Mesendoderm (in vitro differentiated cells): ENCODE data around the gene WNT5A.
"Not testable (repeated sequence)": the region's sequence is repeated elsewhere in the genome, so short reads cannot be mapped to it uniquely, and the experiment has no call there.

Experiments used
- DNase-seq: peaks from one replicate; pipeline ENCODE4 v3.0.0; 2013
- H2AK5ac ChIP-seq: 2 replicates; pipeline ENCODE4 v1.6.1; 2013; ENCODE audit warnings: low read length, inconsistent platforms
- H2BK120ac ChIP-seq: 2 replicates; pipeline ENCODE4 v1.6.1; 2013; ENCODE audit warnings: low read depth, mild to moderate bottlenecking, low read length, moderate library complexity, mixed read lengths
- H2BK15ac ChIP-seq: replicated peaks from 2 replicates; pipeline ENCODE4 v1.6.1; 2013; ENCODE audit warnings: low read depth, mild to moderate bottlenecking, moderate library complexity
- H2BK5ac ChIP-seq: 2 replicates; pipeline ENCODE4 v1.6.1; 2013; ENCODE audit warnings: low read length, inconsistent platforms
- H3K18ac ChIP-seq: 2 replicates; pipeline ENCODE4 v1.6.1; 2013; ENCODE audit warnings: mild to moderate bottlenecking, low read length, mixed read lengths
- H3K23ac ChIP-seq: one replicate; pipeline ENCODE4 v1.6.1; 2013; ENCODE audit warnings: low read length
- H3K27ac ChIP-seq: 2 replicates; pipeline ENCODE4 v1.5.1; 2013; ENCODE audit warnings: low read depth, mild to moderate bottlenecking, inconsistent platforms, low read length, moderate library complexity
- H3K27me3 ChIP-seq: 2 replicates; pipeline ENCODE4 v1.6.1; 2013; ENCODE audit warnings: low read length, control low read depth, mild to moderate bottlenecking, inconsistent platforms; ENCODE audit not compliant: insufficient read depth, poor library complexity
- H3K36me3 ChIP-seq: 2 replicates; pipeline ENCODE4 v1.6.1; 2013; ENCODE audit warnings: low read length, inconsistent platforms; ENCODE audit not compliant: control insufficient read depth, insufficient read depth
- H3K4ac ChIP-seq: one replicate; pipeline ENCODE4 v1.6.1; 2013; ENCODE audit warnings: low read depth, mild to moderate bottlenecking, low read length, moderate library complexity
- H3K4me1 ChIP-seq: 2 replicates; pipeline ENCODE4 v1.6.1; 2013; ENCODE audit warnings: low read depth, low read length, inconsistent platforms; ENCODE audit not compliant: control insufficient read depth
- H3K4me2 ChIP-seq: 2 replicates; pipeline ENCODE4 v1.6.1; 2013; ENCODE audit warnings: low read length
- H3K4me3 ChIP-seq: 2 replicates; pipeline ENCODE4 v1.5.1; 2013; ENCODE audit warnings: mild to moderate bottlenecking, low read length
- H3K56ac ChIP-seq: one replicate; pipeline ENCODE4 v1.6.1; 2013; ENCODE audit warnings: low read length
- H3K79me1 ChIP-seq: 2 replicates; pipeline ENCODE4 v1.6.1; 2013; ENCODE audit warnings: low read length, inconsistent platforms
- H3K79me2 ChIP-seq: 2 replicates; pipeline ENCODE4 v1.6.1; 2013; ENCODE audit warnings: mild to moderate bottlenecking, low read length; ENCODE audit not compliant: control insufficient read depth, insufficient read depth
- H3K9ac ChIP-seq: 2 replicates; pipeline ENCODE4 v1.6.1; 2013; ENCODE audit warnings: low read length, inconsistent platforms
- H4K5ac ChIP-seq: one replicate; pipeline ENCODE4 v1.6.1; 2013; ENCODE audit warnings: low read length
- H4K8ac ChIP-seq: one replicate; pipeline ENCODE4 v1.6.1; 2013; ENCODE audit warnings: low read depth, mild to moderate bottlenecking, control low read depth, low read length, moderate library complexity
- WGBS: extraction: QIAGEN DNeasy Blood & Tissue Kit; methylation state at CpG from one replicate; pipeline ENCODE4 v1.1.7; 2013; ENCODE audit warnings: low lambda C conversion rate, missing lambda C conversion rate; ENCODE audit not compliant: insufficient coverage; ENCODE audit errors: extremely low coverage; 5-methylcytosine and 5-hydroxymethylcytosine counted together

The WNT5A gene

GRCh38 chr3:55505776-55506175 is 18.7 kb upstream of the WNT5A start:
- Histone ChIP-seq H3K4me2 (no peak overlapping the region), H2BK15ac (no peak overlapping the region), H3K4ac (no peak overlapping the region), H3K79me2 (no peaks in the 10 kb centered on the region), H3K4me1 (no peaks in the 10 kb centered on the region), H3K36me3 (no peaks in the 10 kb centered on the region), H2AK5ac (peak overlapping the region; percentile 54), H3K23ac (no peak overlapping the region), H3K27me3 (no peaks in the 10 kb centered on the region), H3K56ac (no peak overlapping the region), H3K9ac (no peak overlapping the region), H4K5ac (no peak overlapping the region), H2BK5ac (peak overlapping the region; percentile 40), H4K8ac (no peak overlapping the region), H3K27ac (no peak overlapping the region), H3K4me3 (no peak overlapping the region), H3K18ac (no peak overlapping the region), H3K79me1 (no peaks in the 10 kb centered on the region), H2BK120ac (no peak overlapping the region)
- no CpG with 5 or more reads among the region's 4 CpGs for WGBS
- DNase-seq: no peak

GRCh38 chr3:55505102-55505501 is 18.0 kb upstream of the WNT5A start:
- not testable (repeated sequence) for H3K4me1 ChIP-seq, H3K27ac ChIP-seq, H2BK5ac ChIP-seq, H3K4me2 ChIP-seq, H3K56ac ChIP-seq, H3K18ac ChIP-seq, H3K4ac ChIP-seq, H4K5ac ChIP-seq, H2AK5ac ChIP-seq, H2BK120ac ChIP-seq, H3K36me3 ChIP-seq, H2BK15ac ChIP-seq, H3K79me2 ChIP-seq, H3K23ac ChIP-seq, H3K4me3 ChIP-seq, H3K9ac ChIP-seq, H4K8ac ChIP-seq, H3K27me3 ChIP-seq, H3K79me1 ChIP-seq
- WGBS: no CpG with 5 or more reads among the region's 6 CpGs
- peak; percentile 89 for DNase-seq

DNA sequence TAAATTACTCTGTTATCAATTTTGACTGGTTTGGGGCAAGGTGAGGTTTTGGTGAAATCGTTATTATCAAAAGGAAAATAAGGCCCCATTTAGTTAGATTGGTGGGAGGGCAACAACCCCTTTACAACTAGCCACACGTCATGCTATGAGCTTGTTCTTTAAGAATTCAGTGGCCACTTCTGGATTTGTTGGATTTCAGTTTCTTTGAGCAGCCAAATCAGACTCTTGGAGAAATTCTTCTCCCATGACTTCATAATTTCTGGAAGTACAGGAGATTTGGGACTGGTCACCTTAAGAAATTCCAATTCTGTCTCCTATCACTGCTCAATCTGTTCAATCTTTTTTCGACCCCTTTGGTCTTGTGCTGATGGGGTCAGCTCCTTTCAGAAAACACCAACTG is 14.8 kb upstream of the WNT5A start:
- H4K8ac ChIP-seq: no peak overlapping the region
- H2BK5ac ChIP-seq: no peak overlapping the region
- no peak overlapping the region for H4K5ac ChIP-seq
- H3K9ac ChIP-seq: no peak overlapping the region
- H2BK120ac ChIP-seq: no peak overlapping the region
- no CpG with 5 or more reads among the region's 3 CpGs for WGBS
- DNase-seq: no peak
- H3K4me2 ChIP-seq: no peak overlapping the region
- H3K79me1 ChIP-seq: no peaks in the 10 kb centered on the region
- H3K4me1 ChIP-seq: no peaks in the 10 kb centered on the region
- H2BK15ac ChIP-seq: no peak overlapping the region
- H3K27me3 ChIP-seq: no peaks in the 10 kb centered on the region
- H3K23ac ChIP-seq: no peak overlapping the region
- H3K4me3 ChIP-seq: no peak overlapping the region
- H3K18ac ChIP-seq: no peak overlapping the region
- H3K79me2 ChIP-seq: no peaks in the 10 kb centered on the region
- H3K36me3 ChIP-seq: no peaks in the 10 kb centered on the region
- H3K27ac ChIP-seq: no peak overlapping the region
- no peak overlapping the region for H3K56ac ChIP-seq
- H3K4ac ChIP-seq: no peak overlapping the region
- H2AK5ac ChIP-seq: no peak overlapping the region

- Histone ChIP-seq H3K4ac (no peak overlapping the region), H3K4me3 (no peak overlapping the region), H3K79me2 (no peaks in the 10 kb centered on the region), H3K9ac (no peak overlapping the region), H3K36me3 (no peaks in the 10 kb centered on the region), H3K27me3 (no peaks in the 10 kb centered on the region), H3K27ac (no peak overlapping the region), H2AK5ac (no peak overlapping the region), H4K8ac (no peak overlapping the region), H3K4me1 (no peaks in the 10 kb centered on the region), H3K18ac (no peak overlapping the region), H2BK5ac (no peak overlapping the region), H3K56ac (no peak overlapping the region), H4K5ac (no peak overlapping the region), H3K4me2 (no peak overlapping the region), H3K79me1 (no peaks in the 10 kb centered on the region), H2BK15ac (no peak overlapping the region), H3K23ac (no peak overlapping the region), H2BK120ac (no peak overlapping the region)
- DNase-seq: peak; percentile 51
- WGBS: no CpG with 5 or more reads among the region's 5 CpGs
Observed at GRCh38 chr3:55500555-55501330, 13.6 kb upstream of the WNT5A start.

DNA sequence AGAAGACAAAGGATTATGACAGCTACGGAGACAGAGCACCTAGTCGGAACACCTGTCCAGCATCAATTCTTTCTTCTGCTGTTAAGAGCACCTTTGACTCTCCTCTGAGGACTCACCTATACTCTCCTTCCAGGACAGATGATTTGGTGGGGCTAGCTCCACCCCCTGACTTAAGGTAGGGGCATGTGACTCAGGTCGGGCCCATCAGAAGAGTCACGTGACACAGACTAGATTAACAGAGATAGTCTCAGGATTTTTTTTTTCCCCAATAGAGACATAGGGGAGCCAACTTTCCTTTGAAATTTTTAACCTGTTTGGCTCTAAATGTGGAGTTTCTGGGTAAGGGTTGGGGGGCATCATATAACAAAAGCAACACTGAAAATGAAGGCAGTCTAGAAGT is 11.4 kb upstream of the WNT5A start:
- no peak overlapping the region for H3K4ac ChIP-seq
- H3K79me1 ChIP-seq: no peaks in the 10 kb centered on the region
- no peaks in the 10 kb centered on the region for H3K79me2 ChIP-seq
- no peak overlapping the region for H3K9ac ChIP-seq
- no peak overlapping the region for H2BK5ac ChIP-seq
- WGBS: no CpG with 5 or more reads among the region's 4 CpGs
- no peak overlapping the region for H3K4me2 ChIP-seq
- H3K27me3 ChIP-seq: no peaks in the 10 kb centered on the region
- DNase-seq: no peak
- no peak overlapping the region for H2BK120ac ChIP-seq
- no peak overlapping the region for H4K5ac ChIP-seq
- no peak overlapping the region for H2AK5ac ChIP-seq
- H3K27ac ChIP-seq: no peak overlapping the region
- H3K23ac ChIP-seq: no peak overlapping the region
- H3K18ac ChIP-seq: no peak overlapping the region
- no peaks in the 10 kb centered on the region for H3K4me1 ChIP-seq
- H4K8ac ChIP-seq: no peak overlapping the region
- H2BK15ac ChIP-seq: no peak overlapping the region
- H3K36me3 ChIP-seq: no peaks in the 10 kb centered on the region
- no peak overlapping the region for H3K4me3 ChIP-seq
- H3K56ac ChIP-seq: no peak overlapping the region

GRCh38 chr3:55497250-55497649 is 10.1 kb upstream of the WNT5A start:
- Histone ChIP-seq H3K4ac (no peak overlapping the region), H4K8ac (no peak overlapping the region), H3K4me1 (no peaks in the 10 kb centered on the region), H3K18ac (no peak overlapping the region), H3K79me1 (no peaks in the 10 kb centered on the region), H3K27ac (no peak overlapping the region), H3K27me3 (no peaks in the 10 kb centered on the region), H3K4me2 (no peak overlapping the region), H4K5ac (no peak overlapping the region), H2AK5ac (no peak overlapping the region), H3K79me2 (no peaks in the 10 kb centered on the region), H3K23ac (no peak overlapping the region), H3K9ac (no peak overlapping the region), H3K4me3 (no peak overlapping the region), H3K56ac (no peak overlapping the region), H3K36me3 (no peaks in the 10 kb centered on the region), H2BK120ac (no peak overlapping the region), H2BK15ac (no peak overlapping the region), H2BK5ac (no peak overlapping the region)
- no peak for DNase-seq
